HepG2 (cell line): Measurements from ENCODE around the gene SNF8. TPM values are rescaled to one million over a fixed set of nuclear protein-coding genes. Genes with fewer than 3 reads are reported as not detected.
A peak's percentile ranks its signal among the peaks of the same experiment; 100 is the strongest.

ENCODE experiments used
- ATF7 ChIP-seq, 2 experiments: fragments of 450-650 bp in 1 of 2; sonication (generic) in 1 of 2; formaldehyde crosslinking in 1 of 2; IDR thresholded peaks; 2 replicates each; pipeline versions ENCODE4 v1.4.0 to v1.6.1; 2016 to 2020; ENCODE audit warnings: antibody characterized with exemption in 1 of 2, mild to moderate bottlenecking in 1 of 2, missing genetic modification reagents in 1 of 2
- ATRX ChIP-seq: sonication (generic); formaldehyde crosslinking; IDR thresholded peaks from 2 replicates; pipeline ENCODE4 v1.4.0; 2020; ENCODE audit warnings: missing genetic modification reagents, borderline replicate concordance
- BATF2 ChIP-seq: sonication (generic); formaldehyde crosslinking; IDR thresholded peaks from 2 replicates; pipeline ENCODE4 v1.8.0; 2022; ENCODE audit warnings: mild to moderate bottlenecking, missing genetic modification reagents, moderate library complexity
- EP300 ChIP-seq, 3 experiments: sonication (generic) in 1 of 3; formaldehyde crosslinking in 1 of 3; IDR thresholded peaks; 2 replicates each; pipeline versions ENCODE4 v1.5.1 to v1.6.1; 2011 to 2020; ENCODE audit warnings: low read depth in 2 of 3, low read length in 2 of 3, borderline replicate concordance in 1 of 3, improper control_type of control experiment in 1 of 3, mild to moderate bottlenecking in 1 of 3, missing genetic modification reagents in 1 of 3, moderate library complexity in 1 of 3
- GLMP ChIP-seq: sonication (generic); formaldehyde crosslinking; IDR thresholded peaks from 2 replicates; pipeline ENCODE4 v1.9.0; 2021; ENCODE audit warnings: missing genetic modification reagents, mild to moderate bottlenecking, borderline replicate concordance
- MEF2D ChIP-seq: sonication (generic); formaldehyde crosslinking; IDR thresholded peaks from 2 replicates; pipeline ENCODE4 v1.5.1; 2020; ENCODE audit warnings: mild to moderate bottlenecking, missing genetic modification reagents
- MTF2 ChIP-seq: sonication (generic); formaldehyde crosslinking; IDR thresholded peaks from 2 replicates; pipeline ENCODE4 v1.5.0; 2020; ENCODE audit warnings: missing genetic modification reagents, borderline replicate concordance
- NR2F6 ChIP-seq, 2 experiments: IDR thresholded peaks; 2 replicates each; pipeline ENCODE4 v1.6.1; 2016; ENCODE audit warnings: antibody characterized with exemption in 1 of 2, mild to moderate bottlenecking in 1 of 2
- SOX13 ChIP-seq, 3 experiments: fragments of 450-650 bp in 1 of 3; sonication (generic) in 1 of 3; formaldehyde crosslinking in 1 of 3; IDR thresholded peaks in 2 of 3; conservative IDR thresholded peaks in 1 of 3; 2 replicates each; pipeline versions ENCODE4 v1.5.0 to v1.6.1; 2016 to 2020; ENCODE audit warnings: antibody characterized with exemption in 1 of 3, mild to moderate bottlenecking in 1 of 3, missing compliant biosample characterization in 1 of 3, missing genetic modification reagents in 1 of 3, moderate library complexity in 1 of 3
- ZFP37 ChIP-seq: sonication (generic); formaldehyde crosslinking; IDR thresholded peaks from 2 replicates; pipeline ENCODE4 v1.4.0; 2020; ENCODE audit warnings: missing genetic modification reagents, borderline replicate concordance
- ZNF260 ChIP-seq: sonication (generic); formaldehyde crosslinking; IDR thresholded peaks from 2 replicates; pipeline ENCODE4 v1.4.0; 2020; ENCODE audit warnings: missing genetic modification reagents, low read depth, mild to moderate bottlenecking, borderline replicate concordance
- ZNF549 ChIP-seq: sonication (generic); formaldehyde crosslinking; IDR thresholded peaks from 2 replicates; pipeline ENCODE4 v1.5.0; 2020; ENCODE audit warnings: missing genetic modification reagents
- ZNF720 ChIP-seq: sonication (generic); formaldehyde crosslinking; IDR thresholded peaks from 2 replicates; pipeline ENCODE4 v1.4.0; 2020; ENCODE audit warnings: missing genetic modification reagents
- ZNF746 ChIP-seq: sonication (generic); formaldehyde crosslinking; IDR thresholded peaks from 2 replicates; pipeline ENCODE4 v1.8.0; 2022; ENCODE audit warnings: mild to moderate bottlenecking, missing genetic modification reagents
- ZNF770 ChIP-seq: sonication (generic); formaldehyde crosslinking; IDR thresholded peaks from 2 replicates; pipeline ENCODE4 v1.5.0; 2020; ENCODE audit warnings: mild to moderate bottlenecking, missing genetic modification reagents
- ZNF782 ChIP-seq: sonication (generic); formaldehyde crosslinking; IDR thresholded peaks from 2 replicates; pipeline ENCODE4 v1.4.0; 2020; ENCODE audit warnings: missing genetic modification reagents, mild to moderate bottlenecking, borderline replicate concordance
- ZSCAN20 ChIP-seq: sonication (generic); formaldehyde crosslinking; IDR thresholded peaks from 2 replicates; pipeline ENCODE4 v1.4.0; 2020; ENCODE audit warnings: missing genetic modification reagents, mild to moderate bottlenecking, borderline replicate concordance
- polyA plus RNA-seq, 8 experiments: library from polyadenylated mRNA; depleted of rRNA in 3 of 8; stranded (reverse) in 7 of 8; unstranded in 1 of 8; fragments of >200 nt; fragmentation: Illumina TruSeq in 4 of 8; extraction: Trizol in 4 of 8; gene quantifications; 2 replicates each; pipeline versions ENCODE4 v1.2.1 to v1.2.3, GENCODE V29; 2011 to 2016; ENCODE audit warnings: low read depth in 4 of 8, missing spikeins in 1 of 8, mixed read lengths in 1 of 8; ENCODE audit not compliant: insufficient read depth in 1 of 8
- total RNA-seq, 5 experiments: library from RNA; depleted of rRNA; stranded (reverse); fragments of >200 nt; fragmentation: Illumina TruSeq; extraction: Trizol; gene quantifications; 2 replicates each; pipeline ENCODE4 v1.2.3, GENCODE V29; 2016; ENCODE audit warnings: low read depth in 1 of 5
- TF ChIP-seq, protein P1 (sequence below): sonication (generic); formaldehyde crosslinking; IDR thresholded peaks from 2 replicates; pipeline ENCODE4 v1.5.0; 2020; ENCODE audit warnings: mild to moderate bottlenecking, missing genetic modification reagents

Gene SNF8
- total and polyA plus RNA-seq, 2 of the 13 experiments (the other 11 are each of a cell fraction or from before 2014, with no cell fraction given): 114 to 153 TPM

DNA sequence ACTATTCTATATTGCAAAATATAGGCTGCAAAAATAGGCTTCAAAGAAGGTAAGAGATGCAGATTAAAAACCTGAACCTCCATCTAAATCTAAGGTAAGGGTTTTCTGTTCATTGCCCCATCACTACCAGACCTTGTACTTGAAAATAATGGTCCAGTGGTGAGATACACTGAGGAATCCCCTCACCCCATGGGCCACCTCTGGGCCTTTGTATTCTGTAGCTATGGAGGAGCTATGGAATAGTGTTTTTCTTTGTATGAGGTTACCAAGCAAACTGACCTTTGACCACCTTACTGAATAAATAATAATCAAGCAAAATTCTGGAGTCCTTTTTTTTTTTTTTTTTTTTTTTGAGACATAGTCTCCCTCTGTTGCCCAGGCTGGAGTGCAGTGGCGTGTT, 41.2 kb downstream of the SNF8 start (continued):
- TF ChIP-seq ZNF260 (CRISPR knock-in tag) (no peak), MEF2D (no peak), ATRX (CRISPR knock-in tag) (no peak), EP300 (IDR thresholded peaks at IDR 0.05; ENCODE audit: low read depth in 2 of 2, low read length in 2 of 2) (peak in 1 of 2 experiments; percentile 14; a peak in 2 of 4 replicates), EP300 (CRISPR knock-in tag; IDR thresholded peaks at IDR 0.05; ENCODE audit: borderline replicate concordance) (no peak), ZFP37 (no peak), MTF2 (no peak), ZNF549 (CRISPR knock-in tag) (no peak), SOX13 (IDR thresholded peaks at IDR 0.05) (no peak), SOX13 (CRISPR knock-in tag; conservative IDR thresholded peaks at IDR 0.05 in 1 of 2, IDR thresholded peaks at IDR 0.05 in 1 of 2) (peak in 1 of 2 experiments; percentile 44; a peak in 1 of 4 replicates), GLMP (CRISPR knock-in tag) (no peak), ZNF782 (CRISPR knock-in tag) (no peak), ZNF770 (CRISPR knock-in tag) (no peak), ZSCAN20 (no peak), ZNF746 (CRISPR knock-in tag) (no peak), ATF7 (IDR thresholded peaks at IDR 0.05) (no peak), ATF7 (CRISPR knock-in tag; IDR thresholded peaks at IDR 0.05) (no peak), NR2F6 (IDR thresholded peaks at IDR 0.05) (0 out of 2 replicates have a peak, but pooled peaks have one; percentile 11), NR2F6 (CRISPR knock-in tag; IDR thresholded peaks at IDR 0.05) (no peak), ZNF720 (CRISPR knock-in tag) (no peak), BATF2 (CRISPR knock-in tag) (no peak)
- TF ChIP-seq, protein P1, sequence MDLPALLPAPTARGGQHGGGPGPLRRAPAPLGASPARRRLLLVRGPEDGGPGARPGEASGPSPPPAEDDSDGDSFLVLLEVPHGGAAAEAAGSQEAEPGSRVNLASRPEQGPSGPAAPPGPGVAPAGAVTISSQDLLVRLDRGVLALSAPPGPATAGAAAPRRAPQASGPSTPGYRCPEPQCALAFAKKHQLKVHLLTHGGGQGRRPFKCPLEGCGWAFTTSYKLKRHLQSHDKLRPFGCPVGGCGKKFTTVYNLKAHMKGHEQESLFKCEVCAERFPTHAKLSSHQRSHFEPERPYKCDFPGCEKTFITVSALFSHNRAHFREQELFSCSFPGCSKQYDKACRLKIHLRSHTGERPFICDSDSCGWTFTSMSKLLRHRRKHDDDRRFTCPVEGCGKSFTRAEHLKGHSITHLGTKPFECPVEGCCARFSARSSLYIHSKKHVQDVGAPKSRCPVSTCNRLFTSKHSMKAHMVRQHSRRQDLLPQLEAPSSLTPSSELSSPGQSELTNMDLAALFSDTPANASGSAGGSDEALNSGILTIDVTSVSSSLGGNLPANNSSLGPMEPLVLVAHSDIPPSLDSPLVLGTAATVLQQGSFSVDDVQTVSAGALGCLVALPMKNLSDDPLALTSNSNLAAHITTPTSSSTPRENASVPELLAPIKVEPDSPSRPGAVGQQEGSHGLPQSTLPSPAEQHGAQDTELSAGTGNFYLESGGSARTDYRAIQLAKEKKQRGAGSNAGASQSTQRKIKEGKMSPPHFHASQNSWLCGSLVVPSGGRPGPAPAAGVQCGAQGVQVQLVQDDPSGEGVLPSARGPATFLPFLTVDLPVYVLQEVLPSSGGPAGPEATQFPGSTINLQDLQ (CRISPR knock-in tag): no peak
